Osteoblast (primary cell): Measurements from ENCODE around the gene SMYD1. TPM values are rescaled to one million over a fixed set of nuclear protein-coding genes. Genes with fewer than 3 reads are reported as not detected.
"Not testable (repeated sequence)": the region's sequence is repeated elsewhere in the genome, so short reads cannot be mapped to it uniquely, and the experiment has no call there.

Experiments used
- DNase-seq: peaks from one replicate; pipeline ENCODE4 v3.0.0; 2011; ENCODE audit warnings: low spot score, mixed read lengths; ENCODE audit not compliant: insufficient read length; ENCODE audit errors: missing footprints
- H2AFZ ChIP-seq: 2 replicates; pipeline ENCODE4 v1.6.0; 2011; ENCODE audit warnings: mild to moderate bottlenecking, low read length
- H3K27ac ChIP-seq: 2 replicates; pipeline ENCODE4 v1.5.1; 2011; ENCODE audit warnings: mild to moderate bottlenecking, low read depth, low read length, moderate library complexity
- H3K27me3 ChIP-seq: 2 replicates; pipeline ENCODE4 v1.6.0; 2012; ENCODE audit warnings: mild to moderate bottlenecking, control low read depth, inconsistent platforms, low read length, moderate library complexity; ENCODE audit not compliant: insufficient read depth
- H3K36me3 ChIP-seq: 2 replicates; pipeline ENCODE4 v1.5.1; 2011; ENCODE audit warnings: mild to moderate bottlenecking, low read length, control low read depth, moderate library complexity; ENCODE audit not compliant: insufficient read depth
- H3K4me1 ChIP-seq: 2 replicates; pipeline ENCODE4 v1.5.1; 2011; ENCODE audit warnings: mild to moderate bottlenecking, low read length, control low read depth, moderate library complexity; ENCODE audit not compliant: insufficient read depth
- H3K4me2 ChIP-seq: 2 replicates; pipeline ENCODE4 v1.6.0; 2011; ENCODE audit warnings: mild to moderate bottlenecking, low read length; ENCODE audit not compliant: insufficient read depth
- H3K4me3 ChIP-seq: fragments of 200-600 bp; sonication (generic); 3 replicates; pipeline ENCODE4 v1.5.1; 2012; ENCODE audit warnings: mild to moderate bottlenecking, low read length, inconsistent platforms; ENCODE audit not compliant: insufficient read depth
- H3K79me2 ChIP-seq: 2 replicates; pipeline ENCODE4 v1.6.0; 2012; ENCODE audit warnings: mild to moderate bottlenecking, low read length, control low read depth, inconsistent platforms; ENCODE audit not compliant: insufficient read depth
- H3K9me3 ChIP-seq: 2 replicates; pipeline ENCODE4 v1.5.1; 2011; ENCODE audit warnings: low read depth, low read length, control low read depth
- H4K20me1 ChIP-seq: 2 replicates; pipeline ENCODE4 v1.6.0; 2012; ENCODE audit warnings: mild to moderate bottlenecking, low read length, control low read depth; ENCODE audit not compliant: insufficient read depth
- CTCF ChIP-seq: IDR thresholded peaks from 2 replicates; pipeline ENCODE4 v1.5.1; 2011; ENCODE audit warnings: mild to moderate bottlenecking, low read depth, low read length, moderate library complexity; ENCODE audit errors: extremely low read depth
- total RNA-seq: library from RNA; depleted of rRNA; stranded (reverse); fragments of >200 nt; gene quantifications from 2 replicates; pipeline ENCODE4 v1.2.3, GENCODE V29; 2012

The SMYD1 gene
- total RNA-seq: not detected in 2 replicates

DNA sequence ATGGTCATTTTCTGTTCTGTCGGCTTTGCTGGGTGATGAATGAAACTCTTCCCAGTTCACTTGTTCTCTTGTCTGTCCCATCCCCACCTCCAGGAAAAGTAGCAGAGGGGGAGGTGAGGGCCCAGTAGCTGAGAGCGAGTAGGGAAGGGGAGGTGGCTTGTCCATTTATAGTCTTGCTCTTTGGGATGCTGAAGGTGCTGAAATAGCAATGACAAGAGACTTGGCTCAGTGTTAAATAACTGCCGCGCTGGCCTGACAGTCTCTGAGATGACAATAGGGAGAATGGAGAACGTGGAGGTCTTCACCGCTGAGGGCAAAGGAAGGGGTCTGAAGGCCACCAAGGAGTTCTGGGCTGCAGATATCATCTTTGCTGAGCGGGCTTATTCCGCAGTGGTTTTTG is at the start of gene SMYD1:
TSS of gene SMYD1 (plus strand) at position 228 of the 400 bp plus-strand sequence. CDS start at position 268, 40 bp downstream.
- Histone ChIP-seq H3K9me3 (no peaks in the 10 kb centered on the region), H3K4me2 (no peak within 1 kb of the TSS), H2AFZ (no peak within 1 kb of the TSS), H3K4me1 (no peaks in the 10 kb centered on the region), H3K27me3 (no peaks in the 10 kb centered on the region), H3K4me3 (no peak within 1 kb of the TSS), H3K27ac (no peak within 1 kb of the TSS), H3K79me2 (no peaks in the 10 kb centered on the region), H3K36me3 (no peaks in the 10 kb centered on the region), H4K20me1 (no peaks in the 10 kb centered on the region)
- TF ChIP-seq CTCF: no peak
- no peak for DNase-seq

GRCh38 chr2:88018077-88018805 is 49.4 kb upstream of the SMYD1 start:
- not testable (repeated sequence) for DNase-seq, H3K79me2 ChIP-seq, H2AFZ ChIP-seq, H3K36me3 ChIP-seq, H3K4me2 ChIP-seq, H3K9me3 ChIP-seq, H3K27ac ChIP-seq, H3K4me3 ChIP-seq, H3K4me1 ChIP-seq, H3K27me3 ChIP-seq, H4K20me1 ChIP-seq

DNA sequence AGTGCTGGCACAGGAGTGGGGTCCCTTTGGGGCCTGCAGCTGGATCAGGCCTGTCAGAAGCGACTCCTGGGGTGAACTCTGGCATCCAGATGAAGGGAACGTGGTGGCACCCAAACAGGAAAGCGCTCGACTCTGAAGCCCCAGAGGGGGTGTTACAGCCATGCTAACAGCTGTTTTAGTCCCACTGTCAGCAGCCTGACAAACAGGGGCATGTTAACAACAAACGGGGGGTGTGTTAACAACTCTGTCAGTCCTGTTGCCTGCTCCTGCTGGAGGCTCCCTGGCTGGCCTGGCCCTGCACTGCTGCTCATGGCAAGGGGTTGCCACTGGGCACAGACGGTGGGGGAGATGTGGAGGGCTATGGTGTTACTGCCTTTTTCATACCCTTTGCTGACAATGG is 48.7 kb upstream of the SMYD1 start:
- Histone ChIP-seq H3K79me2 (no peaks in the 10 kb centered on the region), H2AFZ (no peak overlapping the region), H3K27me3 (no peaks in the 10 kb centered on the region), H3K4me3 (no peak overlapping the region), H3K27ac (no peak overlapping the region), H3K4me2 (no peak overlapping the region), H4K20me1 (no peaks in the 10 kb centered on the region), H3K36me3 (no peaks in the 10 kb centered on the region), H3K4me1 (no peaks in the 10 kb centered on the region), H3K9me3 (no peaks in the 10 kb centered on the region)
- DNase-seq: no peak
- TF ChIP-seq CTCF: no peak

GRCh38 chr2:88019985-88020384 is 47.6 kb upstream of the SMYD1 start:
- no peak for DNase-seq
- no peaks in the 10 kb centered on the region for H3K4me1 ChIP-seq
- TF ChIP-seq CTCF: no peak
- H3K79me2 ChIP-seq: no peaks in the 10 kb centered on the region
- no peak overlapping the region for H3K4me2 ChIP-seq
- no peaks in the 10 kb centered on the region for H3K9me3 ChIP-seq
- H3K36me3 ChIP-seq: no peaks in the 10 kb centered on the region
- no peaks in the 10 kb centered on the region for H3K27me3 ChIP-seq
- no peak overlapping the region for H3K4me3 ChIP-seq
- H4K20me1 ChIP-seq: no peaks in the 10 kb centered on the region
- H2AFZ ChIP-seq: no peak overlapping the region
- no peak overlapping the region for H3K27ac ChIP-seq
